Measurements from ENCODE around the gene MRTO4. TPM values are rescaled to one million over a fixed set of nuclear protein-coding genes. Genes with fewer than 3 reads are reported as not detected.

MRTO4 gene
- total RNA-seq, 1 experiment from 2014 or later, result 79.3 TPM

DNA sequence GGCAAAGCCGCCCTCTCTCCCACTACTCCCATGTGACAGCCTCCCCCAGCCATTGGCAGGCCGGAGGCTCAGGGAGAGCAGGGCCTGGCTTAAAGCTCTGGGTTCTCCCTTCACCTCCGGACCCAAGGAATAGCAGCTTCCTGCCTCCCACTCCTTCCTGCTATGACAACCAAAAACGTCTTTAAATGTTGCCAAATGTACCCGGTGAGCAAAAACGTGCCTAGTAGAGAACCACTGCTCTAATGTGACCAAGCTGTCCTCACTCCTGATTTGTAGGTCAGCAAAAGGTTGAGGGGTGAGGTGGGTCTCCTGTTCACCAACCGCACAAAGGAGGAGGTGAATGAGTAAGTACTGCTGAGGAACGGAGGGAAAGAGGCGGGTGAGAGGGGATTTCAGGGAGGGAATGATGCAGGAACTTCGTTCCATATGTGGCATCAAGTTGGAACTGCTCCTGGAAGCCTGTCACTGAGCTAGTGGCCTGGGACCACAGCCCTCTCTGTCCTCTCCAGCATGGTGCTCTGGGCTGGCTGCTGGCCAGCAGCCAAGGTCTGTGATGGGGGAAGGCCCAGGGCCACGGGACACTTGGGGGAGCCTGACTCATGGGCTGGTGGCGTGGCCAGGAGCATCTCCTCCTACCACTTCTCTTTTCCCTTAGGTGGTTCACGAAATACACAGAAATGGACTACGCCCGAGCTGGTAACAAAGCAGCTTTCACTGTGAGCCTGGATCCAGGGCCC is 5.7 kb downstream of the MRTO4 start:
- ChIA-PET POLR2A (no interaction called here), CTCF (no interaction called here), RAD21 (ENCODE audit: low non-redundant PET in 1 of 2, low total read pairs in 2 of 2, uncharacterized antibody in 2 of 2, unreplicated experiment in 2 of 2) (no interaction called here)
- peaks cover 56% of the 10 kb centered on the region for H3K79me2 ChIP-seq (ENCODE audit: insufficient read depth, low read length)
- ATAC-seq (no peak), DNase-seq (ENCODE audit: low read depth, low spot score) (no peak)
- TF ChIP-seq JUND (IDR thresholded peaks at IDR 0.05) (no peak), ZNF274 (IDR thresholded peaks at IDR 0.05; ENCODE audit: low read depth, low read length) (no peak), POLR2AphosphoS5 (IDR thresholded peaks at IDR 0.05; ENCODE audit: low read depth, low read length) (no peak)
- no peak overlapping the region for H3K4me2 ChIP-seq (ENCODE audit: low read length)
- H3K4me1 ChIP-seq (ENCODE audit: control insufficient read depth in 1 of 2, insufficient read depth in 2 of 2, low read length in 2 of 2), result peaks cover 9 to 24% of the 10 kb centered on the region in 2 experiments
- H3K27me3 ChIP-seq (ENCODE audit: insufficient read depth, low read length), result no peaks in the 10 kb centered on the region
- peaks cover 20% of the 10 kb centered on the region; the same call in 1 of the 2 replicates for H4K20me1 ChIP-seq (ENCODE audit: insufficient read depth)
- no TSS peak for BruUV-seq (replicated peaks)
- intact Hi-C loops (cut with micrococcal nuclease), result no loop called here
- H2AFZ ChIP-seq (ENCODE audit: low read depth, low read length, poor library complexity, severe bottlenecking), result no peak overlapping the region
- H3K9me2 ChIP-seq (ENCODE audit: insufficient read depth), result no peaks in the 10 kb centered on the region
- no peaks in the 10 kb centered on the region for H3K9me3 ChIP-seq (ENCODE audit: control insufficient read depth in 1 of 2, insufficient read depth in 1 of 2, low read depth in 1 of 2, low read length in 2 of 2)
- no peak overlapping the region for H3K9ac ChIP-seq (ENCODE audit: low read length)
- no peak overlapping the region for H3K27ac ChIP-seq (ENCODE audit: low read depth, low read length)
- H3K4me3 ChIP-seq (replicated peaks in 1 of 2; ENCODE audit: low read depth in 1 of 2, low read length in 2 of 2), result no peak overlapping the region
- peaks cover 15 to 58% of the 10 kb centered on the region in 2 experiments; a peak in 3 of 4 replicates for H3K36me3 ChIP-seq (ENCODE audit: control insufficient read depth in 1 of 2, insufficient read depth in 2 of 2, low read length in 2 of 2)

DNA sequence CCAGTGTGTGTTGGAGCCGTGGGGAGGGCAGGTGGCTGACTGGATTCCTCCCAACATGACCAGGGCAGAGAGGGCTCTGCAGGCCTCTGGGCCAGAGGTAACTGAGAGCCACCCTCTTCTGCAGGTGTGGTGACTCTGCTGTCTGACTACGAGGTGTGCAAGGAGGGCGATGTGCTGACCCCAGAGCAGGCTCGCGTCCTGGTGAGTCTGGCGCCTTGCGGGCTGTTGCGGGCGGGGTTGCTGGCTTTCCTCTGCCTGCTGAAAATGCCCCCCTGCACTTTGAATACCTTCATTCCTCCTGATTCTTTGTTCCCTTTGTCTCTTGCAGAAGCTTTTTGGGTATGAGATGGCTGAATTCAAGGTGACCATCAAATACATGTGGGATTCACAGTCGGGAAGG is 6.7 kb downstream of the MRTO4 start:
- DNase-seq (ENCODE audit: low read depth, low spot score) (no peak), ATAC-seq (no peak)
- H3K27ac ChIP-seq (ENCODE audit: low read depth, low read length), result no peak overlapping the region
- peaks cover 20% of the 10 kb centered on the region; the same call in 1 of the 2 replicates for H4K20me1 ChIP-seq (ENCODE audit: insufficient read depth)
- H3K79me2 ChIP-seq (ENCODE audit: insufficient read depth, low read length), result peaks cover 46% of the 10 kb centered on the region
- no peak overlapping the region for H3K4me2 ChIP-seq (ENCODE audit: low read length)
- intact Hi-C loops (cut with micrococcal nuclease), result no loop called here
- POLR2A ChIA-PET, result no interaction called here
- no peaks in the 10 kb centered on the region for H3K9me3 ChIP-seq (ENCODE audit: control insufficient read depth in 1 of 2, insufficient read depth in 1 of 2, low read depth in 1 of 2, low read length in 2 of 2)
- H3K4me3 ChIP-seq (replicated peaks in 1 of 2; ENCODE audit: low read depth in 1 of 2, low read length in 2 of 2), result no peak overlapping the region
- RAD21 ChIA-PET (ENCODE audit: low non-redundant PET in 1 of 2, low total read pairs in 2 of 2, uncharacterized antibody in 2 of 2, unreplicated experiment in 2 of 2), result no interaction called here
- no peak overlapping the region for H3K9ac ChIP-seq (ENCODE audit: low read length)
- no peaks in the 10 kb centered on the region for H3K9me2 ChIP-seq (ENCODE audit: insufficient read depth)
- CTCF ChIA-PET, result no interaction called here
- peaks cover 15 to 58% of the 10 kb centered on the region in 2 experiments; a peak in 3 of 4 replicates for H3K36me3 ChIP-seq (ENCODE audit: control insufficient read depth in 1 of 2, insufficient read depth in 2 of 2, low read length in 2 of 2)
- H2AFZ ChIP-seq (ENCODE audit: low read depth, low read length, poor library complexity, severe bottlenecking), result no peak overlapping the region
- peaks cover 4 to 17% of the 10 kb centered on the region in 2 experiments for H3K4me1 ChIP-seq (ENCODE audit: control insufficient read depth in 1 of 2, insufficient read depth in 2 of 2, low read length in 2 of 2)
- BruUV-seq (replicated peaks), result no TSS peak
- H3K27me3 ChIP-seq (ENCODE audit: insufficient read depth, low read length), result no peaks in the 10 kb centered on the region
- TF ChIP-seq, protein P1, sequence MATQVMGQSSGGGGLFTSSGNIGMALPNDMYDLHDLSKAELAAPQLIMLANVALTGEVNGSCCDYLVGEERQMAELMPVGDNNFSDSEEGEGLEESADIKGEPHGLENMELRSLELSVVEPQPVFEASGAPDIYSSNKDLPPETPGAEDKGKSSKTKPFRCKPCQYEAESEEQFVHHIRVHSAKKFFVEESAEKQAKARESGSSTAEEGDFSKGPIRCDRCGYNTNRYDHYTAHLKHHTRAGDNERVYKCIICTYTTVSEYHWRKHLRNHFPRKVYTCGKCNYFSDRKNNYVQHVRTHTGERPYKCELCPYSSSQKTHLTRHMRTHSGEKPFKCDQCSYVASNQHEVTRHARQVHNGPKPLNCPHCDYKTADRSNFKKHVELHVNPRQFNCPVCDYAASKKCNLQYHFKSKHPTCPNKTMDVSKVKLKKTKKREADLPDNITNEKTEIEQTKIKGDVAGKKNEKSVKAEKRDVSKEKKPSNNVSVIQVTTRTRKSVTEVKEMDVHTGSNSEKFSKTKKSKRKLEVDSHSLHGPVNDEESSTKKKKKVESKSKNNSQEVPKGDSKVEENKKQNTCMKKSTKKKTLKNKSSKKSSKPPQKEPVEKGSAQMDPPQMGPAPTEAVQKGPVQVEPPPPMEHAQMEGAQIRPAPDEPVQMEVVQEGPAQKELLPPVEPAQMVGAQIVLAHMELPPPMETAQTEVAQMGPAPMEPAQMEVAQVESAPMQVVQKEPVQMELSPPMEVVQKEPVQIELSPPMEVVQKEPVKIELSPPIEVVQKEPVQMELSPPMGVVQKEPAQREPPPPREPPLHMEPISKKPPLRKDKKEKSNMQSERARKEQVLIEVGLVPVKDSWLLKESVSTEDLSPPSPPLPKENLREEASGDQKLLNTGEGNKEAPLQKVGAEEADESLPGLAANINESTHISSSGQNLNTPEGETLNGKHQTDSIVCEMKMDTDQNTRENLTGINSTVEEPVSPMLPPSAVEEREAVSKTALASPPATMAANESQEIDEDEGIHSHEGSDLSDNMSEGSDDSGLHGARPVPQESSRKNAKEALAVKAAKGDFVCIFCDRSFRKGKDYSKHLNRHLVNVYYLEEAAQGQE (IDR thresholded peaks at IDR 0.05; ENCODE audit: low read depth), result no peak
- TF ChIP-seq, protein P2, sequence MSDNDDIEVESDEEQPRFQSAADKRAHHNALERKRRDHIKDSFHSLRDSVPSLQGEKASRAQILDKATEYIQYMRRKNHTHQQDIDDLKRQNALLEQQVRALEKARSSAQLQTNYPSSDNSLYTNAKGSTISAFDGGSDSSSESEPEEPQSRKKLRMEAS (IDR thresholded peaks at IDR 0.05), result no peak
- TF ChIP-seq RAD21 (IDR thresholded peaks at IDR 0.05; ENCODE audit: low read depth) (no peak), JUND (IDR thresholded peaks at IDR 0.05) (no peak), ELF1 (IDR thresholded peaks at IDR 0.05; ENCODE audit: borderline replicate concordance, low read depth) (no peak), ZFX (IDR thresholded peaks at IDR 0.05) (no peak), CTCF (IDR thresholded peaks at IDR 0.05 in 2 of 3, conservative IDR thresholded peaks at IDR 0.05 in 1 of 3; ENCODE audit: borderline replicate concordance in 1 of 3, insufficient read depth in 1 of 3, low read depth in 2 of 3, low read length in 2 of 3) (no peak), ATF3 (IDR thresholded peaks at IDR 0.05) (no peak), SP1 (IDR thresholded peaks at IDR 0.05; ENCODE audit: low read depth) (no peak), SIN3A (IDR thresholded peaks at IDR 0.05; ENCODE audit: low read depth) (no peak), SRF (IDR thresholded peaks at IDR 0.05; ENCODE audit: low read depth) (no peak), POLR2A (IDR thresholded peaks at IDR 0.05; ENCODE audit: borderline replicate concordance, extremely low read depth, insufficient read depth, insufficient read length) (no peak), CEBPB (IDR thresholded peaks at IDR 0.05; ENCODE audit: low read depth) (no peak), TCF7L2 (IDR thresholded peaks at IDR 0.05; ENCODE audit: borderline replicate concordance, extremely low read depth, insufficient read depth, insufficient read length) (no peak)
